Upper lobe of left lung (tissue), 4 donors: ENCODE data around the gene TTC39C.

Experiments used
- POLR2A ChIP-seq, 4 donors: fragments of 450-650 bp; IDR thresholded peaks; one replicate each; pipeline ENCODE4 v1.5.1; 2016 to 2017; ENCODE audit warnings: antibody characterized with exemption in 4 of 4, mild to moderate bottlenecking in 2 of 4
- POLR2AphosphoS5 ChIP-seq, 2 donors: sonication (generic); formaldehyde crosslinking; IDR thresholded peaks; one replicate each; pipeline ENCODE4 v1.5.1; 2017; ENCODE audit warnings: antibody characterized with exemption in 2 of 2
- TF ChIP-seq, protein P1 (sequence below), 6 experiments: fragments of 450-650 bp in 4 of 6; fragments of 200-600 bp in 2 of 6; sonication (generic) in 2 of 6; IDR thresholded peaks; one replicate each; pipeline ENCODE4 v1.5.1; 2016 to 2019; ENCODE audit warnings: antibody characterized with exemption in 6 of 6

GRCh38 chr18:24010673-24011072, 3.9 kb upstream of the TTC39C start:
- TF ChIP-seq, protein P1, sequence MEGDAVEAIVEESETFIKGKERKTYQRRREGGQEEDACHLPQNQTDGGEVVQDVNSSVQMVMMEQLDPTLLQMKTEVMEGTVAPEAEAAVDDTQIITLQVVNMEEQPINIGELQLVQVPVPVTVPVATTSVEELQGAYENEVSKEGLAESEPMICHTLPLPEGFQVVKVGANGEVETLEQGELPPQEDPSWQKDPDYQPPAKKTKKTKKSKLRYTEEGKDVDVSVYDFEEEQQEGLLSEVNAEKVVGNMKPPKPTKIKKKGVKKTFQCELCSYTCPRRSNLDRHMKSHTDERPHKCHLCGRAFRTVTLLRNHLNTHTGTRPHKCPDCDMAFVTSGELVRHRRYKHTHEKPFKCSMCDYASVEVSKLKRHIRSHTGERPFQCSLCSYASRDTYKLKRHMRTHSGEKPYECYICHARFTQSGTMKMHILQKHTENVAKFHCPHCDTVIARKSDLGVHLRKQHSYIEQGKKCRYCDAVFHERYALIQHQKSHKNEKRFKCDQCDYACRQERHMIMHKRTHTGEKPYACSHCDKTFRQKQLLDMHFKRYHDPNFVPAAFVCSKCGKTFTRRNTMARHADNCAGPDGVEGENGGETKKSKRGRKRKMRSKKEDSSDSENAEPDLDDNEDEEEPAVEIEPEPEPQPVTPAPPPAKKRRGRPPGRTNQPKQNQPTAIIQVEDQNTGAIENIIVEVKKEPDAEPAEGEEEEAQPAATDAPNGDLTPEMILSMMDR (IDR thresholded peaks at IDR 0.05): no peak
- TF ChIP-seq POLR2AphosphoS5 (IDR thresholded peaks at IDR 0.05) (no peak), POLR2A (IDR thresholded peaks at IDR 0.05) (no peak)
